Measurements from ENCODE around the gene FMO5. TPM values are rescaled to one million over a fixed set of nuclear protein-coding genes. Genes with fewer than 3 reads are reported as not detected.

FMO5 gene
- total RNA-seq, 1 donor from 2014 or later: 0.09 TPM

Other genes with a start within 250 kb of the FMO5 start
- gene PRKAB2, start 52.9 kb downstream of the FMO5 start, total RNA-seq: 9.1 and 9.5 TPM in 2 replicates
- 76.6 and 86.0 TPM in 2 replicates for gene CHD1L, start 17.3 kb upstream of the FMO5 start, total RNA-seq

Measured in activated T-helper 2 cell treated with anti-CD3 and anti-CD28 coated beads, Interferon-gamma antibody, Interleukin-2, Interleukin-4, amounts not matched to agents 10 μg/mL and 5 μg/mL and 100 μg/mL, durations not matched to agents 14 hours and 24 hours and 36 hours (primary cell).